Mucosa of descending colon (tissue), 3 donors: ENCODE data around the gene SMCHD1. TPM values are rescaled to one million over a fixed set of nuclear protein-coding genes. Genes with fewer than 3 reads are reported as not detected.

Experiments
- ATAC-seq: fragments of 200-7000 bp; cut with Tn5 transposase; one replicate; pipeline ENCODE4 v1.9.1; 2020; ENCODE audit warnings: mild to moderate bottlenecking, moderate library complexity
- DNase-seq, 3 donors: peaks; one replicate each; pipeline ENCODE4 v3.0.0-alpha.2; 2020
- H3K36me3 ChIP-seq: fragments of 200-600 bp; one replicate; pipeline ENCODE4 v1.8.0; 2021; ENCODE audit warnings: low read depth, mild to moderate bottlenecking
- H3K4me1 ChIP-seq: fragments of 200-600 bp; one replicate; pipeline ENCODE4 v1.8.0; 2021; ENCODE audit warnings: low read depth, mild to moderate bottlenecking
- H3K4me3 ChIP-seq: fragments of 200-600 bp; one replicate; pipeline ENCODE4 v1.8.0; 2021; ENCODE audit warnings: mild to moderate bottlenecking
- H3K9me3 ChIP-seq: fragments of 200-600 bp; one replicate; pipeline ENCODE4 v1.8.0; 2021; ENCODE audit warnings: mild to moderate bottlenecking
- CTCF ChIP-seq: fragments of 200-600 bp; IDR thresholded peaks from one replicate; pipeline ENCODE4 v1.8.0; 2022; ENCODE audit warnings: antibody characterized with exemption, mild to moderate bottlenecking
- intact Hi-C, 2 donors: fragments of 100-400 bp; cut with DNase I in 1 of 2; cut with micrococcal nuclease in 1 of 2; formaldehyde crosslinking; loops; one replicate each; pipeline versions ENCODE4 v1.11.0 to v1.11.1; 2022; cut with DNase I, micrococcal nuclease
- total RNA-seq, 3 donors: library from RNA; stranded (reverse); fragmentation: NEBNext Ultra II Directional in 2 of 3; extraction: Animal tissue kit (Norgen Biotek cat#: 25700) in 2 of 3; gene quantifications; one replicate each; pipeline versions ENCODE4 v1.2.1 to v1.2.4, GENCODE V29; 2021 to 2023
- donor health status: DM: no; HTN: no; CAD: no; lungs with moderate emphysema.
- donor health status: DM: no; HTN: no; CAD: no.
- donor health status: DM: no; HTN: yes; CAD: no.

SMCHD1 gene
- total RNA-seq, 3 donors from 2014 or later: 66.4 to 94.3 (median 83.4) TPM

GRCh38 chr18:2680216-2680792, 24.8 kb downstream of the SMCHD1 start:
- DNase-seq (no peak), ATAC-seq (no peak)
- intact Hi-C loops: no loop called here
- TF ChIP-seq CTCF: no peak
- Histone ChIP-seq H3K4me1 (peaks cover 5% of the 10 kb centered on the region), H3K4me3 (no peak overlapping the region), H3K36me3 (no peaks in the 10 kb centered on the region), H3K9me3 (no peaks in the 10 kb centered on the region)

DNA sequence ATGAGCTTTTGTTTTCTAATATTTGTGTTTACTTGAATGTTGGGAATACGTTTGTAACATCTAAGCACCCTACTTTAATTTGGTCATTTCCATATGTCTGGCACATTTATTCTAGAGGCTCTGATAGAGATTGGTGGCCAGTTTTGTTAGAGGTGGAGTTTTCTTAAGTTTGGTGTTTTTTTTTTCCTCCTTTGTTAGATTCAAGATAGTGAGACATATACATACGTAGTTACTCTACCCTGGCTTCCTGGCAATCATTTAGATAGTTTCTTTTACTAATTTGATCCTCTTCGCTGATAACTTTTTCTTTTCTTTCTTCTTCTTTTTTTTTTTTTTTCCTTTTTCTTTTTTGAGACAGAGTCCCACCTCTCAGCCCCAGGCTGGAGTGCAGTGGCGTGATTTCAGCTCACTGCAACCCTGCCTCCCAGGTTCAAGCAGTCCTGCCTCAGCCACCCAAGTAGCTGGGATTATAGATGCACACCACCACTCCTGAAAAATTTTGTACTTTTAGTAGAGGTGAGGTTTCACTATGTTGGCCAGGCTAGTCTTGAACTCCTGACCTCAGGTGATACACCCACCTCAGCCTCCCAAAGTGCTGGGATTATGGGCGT, 26.6 kb downstream of the SMCHD1 start:
- no peaks in the 10 kb centered on the region for H3K36me3 ChIP-seq
- intact Hi-C loops: no loop called here
- no peak for DNase-seq
- no peak for TF ChIP-seq CTCF
- H3K9me3 ChIP-seq: peaks cover 10% of the 10 kb centered on the region
- ATAC-seq: no peak
- H3K4me1 ChIP-seq: peaks cover 5% of the 10 kb centered on the region
- H3K4me3 ChIP-seq: no peak overlapping the region

DNA sequence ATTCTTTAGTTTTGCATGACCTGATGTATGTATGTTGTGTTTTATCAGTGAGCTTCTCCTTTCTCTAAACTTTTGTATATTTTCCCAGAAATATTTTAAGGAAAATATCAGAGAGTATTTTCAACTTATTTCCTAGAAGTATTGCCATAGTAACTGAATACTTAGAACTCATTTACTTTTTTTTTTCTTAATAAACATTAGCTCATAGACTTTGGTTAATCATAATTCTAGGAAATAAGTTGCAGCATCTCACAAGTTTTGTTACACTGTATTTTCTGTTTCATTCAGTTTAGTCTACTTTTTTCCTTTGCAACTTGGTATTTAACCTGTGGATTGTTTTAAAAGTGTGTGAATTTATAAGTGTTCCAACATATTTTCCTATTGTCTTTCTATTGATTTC, 27.5 kb downstream of the SMCHD1 start:
- DNase-seq (no peak), ATAC-seq (no peak)
- H3K9me3 ChIP-seq: peaks cover 10% of the 10 kb centered on the region
- intact Hi-C loops: no loop called here
- no peak overlapping the region for H3K4me3 ChIP-seq
- H3K4me1 ChIP-seq: peaks cover 5% of the 10 kb centered on the region
- no peak for TF ChIP-seq CTCF
- H3K36me3 ChIP-seq: no peaks in the 10 kb centered on the region

GRCh38 chr18:2686349-2686968, 30.9 kb downstream of the SMCHD1 start:
- peaks cover 10% of the 10 kb centered on the region for H3K9me3 ChIP-seq
- no peak overlapping the region for H3K4me3 ChIP-seq
- no peak for DNase-seq
- intact Hi-C loops: no loop called here
- no peaks in the 10 kb centered on the region for H3K36me3 ChIP-seq
- peaks cover 5% of the 10 kb centered on the region for H3K4me1 ChIP-seq
- no peak for ATAC-seq
- no peak for TF ChIP-seq CTCF

DNA sequence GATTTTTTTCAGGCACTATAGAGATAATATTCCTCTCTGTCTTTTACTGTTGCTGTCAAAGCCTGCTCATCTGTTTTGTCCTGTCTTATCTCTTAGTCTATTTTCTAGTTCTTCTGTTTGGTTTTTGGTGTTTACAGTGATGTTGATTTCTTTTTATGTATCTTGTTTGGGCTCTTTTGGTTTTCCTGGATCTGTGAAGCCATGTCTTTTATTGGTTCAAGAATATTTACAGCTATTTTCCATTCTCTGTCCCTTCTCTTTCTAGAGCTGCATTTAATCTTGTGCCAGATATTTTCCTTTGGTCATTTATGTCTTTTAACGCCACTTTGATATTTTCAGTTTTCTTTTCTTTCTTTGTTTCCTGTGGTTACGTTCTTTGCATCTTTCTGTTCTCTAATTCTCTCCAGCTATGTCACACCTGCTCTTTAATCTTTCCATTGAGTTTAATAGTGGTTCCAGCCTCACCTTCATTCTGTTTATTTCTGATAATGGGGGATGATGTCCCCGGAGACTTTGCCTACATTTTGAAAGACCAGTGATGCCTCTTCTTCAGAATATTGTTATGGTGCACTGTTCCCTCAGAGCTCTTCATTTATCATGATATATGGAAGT, 32.0 kb downstream of the SMCHD1 start:
- intact Hi-C loops: no loop called here
- Histone ChIP-seq H3K9me3 (peaks cover 10% of the 10 kb centered on the region), H3K36me3 (no peaks in the 10 kb centered on the region), H3K4me3 (no peak overlapping the region), H3K4me1 (peaks cover 5% of the 10 kb centered on the region)
- ATAC-seq (no peak), DNase-seq (no peak)
- no peak for TF ChIP-seq CTCF
